ENCODE data around the gene SYK.

Gene SYK

DNA sequence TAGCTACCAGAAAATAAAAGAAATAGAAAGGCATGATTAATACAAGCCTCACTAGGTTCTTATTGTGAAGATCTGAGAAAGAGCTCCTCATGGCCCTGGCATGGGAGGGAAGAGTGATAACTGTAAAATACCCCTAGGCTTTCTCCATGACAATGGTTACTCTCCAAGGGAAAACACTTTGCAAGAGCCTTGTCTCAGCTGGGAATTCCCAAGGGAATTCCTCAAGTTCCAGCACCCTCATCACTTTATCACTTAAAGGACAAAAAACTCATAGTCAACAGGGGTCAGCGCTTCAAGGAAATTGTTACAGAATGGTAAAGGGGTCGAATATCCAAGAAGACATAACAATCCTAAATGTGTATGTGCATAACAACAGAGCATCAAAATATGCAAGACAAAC is 21.2 kb downstream of the SYK start:
- no peak for DNase-seq (ENCODE audit: low read depth in 2 of 2)

DNA sequence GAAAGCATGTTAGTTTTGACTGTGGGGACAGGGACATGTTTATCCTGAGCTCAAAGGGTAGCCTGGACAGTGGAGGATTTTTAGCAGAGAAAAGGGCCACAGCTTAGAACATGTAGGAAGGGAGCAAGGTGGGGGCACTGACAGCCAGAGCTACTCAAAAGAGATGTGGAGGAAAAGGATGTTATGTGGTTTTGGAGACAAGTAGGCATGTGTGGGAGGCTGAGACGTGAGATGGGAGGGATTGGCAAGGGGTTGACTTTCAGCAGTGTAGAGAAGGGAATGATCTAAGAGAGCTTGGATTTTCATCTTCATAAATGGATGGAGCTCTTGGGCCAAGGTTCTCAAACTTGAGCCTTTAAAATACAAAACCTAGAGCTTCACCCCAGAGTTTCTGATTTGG is 24.0 kb downstream of the SYK start:
- DNase-seq (ENCODE audit: low read depth in 2 of 2), result no peak

DNA sequence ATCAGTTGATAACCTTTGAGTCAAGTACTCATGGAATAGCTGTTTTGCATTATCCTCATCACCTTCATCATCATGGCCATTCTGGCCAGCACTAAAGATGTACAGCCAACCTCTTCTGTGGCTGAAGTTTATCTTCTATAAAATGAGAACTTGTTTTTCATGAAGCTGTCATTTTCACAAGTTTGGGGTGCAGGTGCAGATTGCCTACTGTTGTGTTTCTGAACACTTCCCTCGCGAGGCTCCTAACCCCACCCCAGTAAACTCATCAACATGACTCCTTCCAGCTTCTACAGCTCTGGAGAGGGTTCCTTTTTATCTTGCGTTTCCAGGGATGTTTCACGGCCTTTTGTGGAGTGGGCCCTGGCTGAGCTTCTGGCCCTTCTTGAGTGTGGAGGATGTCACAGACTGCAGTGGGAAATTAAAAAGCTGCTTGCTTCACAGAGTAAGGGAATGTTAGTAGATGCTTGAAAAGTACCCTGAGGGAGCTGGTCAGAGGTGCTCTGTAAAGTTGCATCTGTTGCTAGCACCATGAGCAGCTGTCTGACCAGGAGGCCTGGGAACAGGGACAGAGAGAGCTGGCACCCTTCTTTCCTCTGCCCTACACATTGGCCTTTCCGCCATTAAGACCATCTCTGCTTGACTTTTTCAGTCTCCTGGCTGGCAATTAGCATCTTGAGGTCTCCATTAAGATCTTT is 24.9 kb downstream of the SYK start:
- no peak for DNase-seq (ENCODE audit: low read depth in 2 of 2)

DNA sequence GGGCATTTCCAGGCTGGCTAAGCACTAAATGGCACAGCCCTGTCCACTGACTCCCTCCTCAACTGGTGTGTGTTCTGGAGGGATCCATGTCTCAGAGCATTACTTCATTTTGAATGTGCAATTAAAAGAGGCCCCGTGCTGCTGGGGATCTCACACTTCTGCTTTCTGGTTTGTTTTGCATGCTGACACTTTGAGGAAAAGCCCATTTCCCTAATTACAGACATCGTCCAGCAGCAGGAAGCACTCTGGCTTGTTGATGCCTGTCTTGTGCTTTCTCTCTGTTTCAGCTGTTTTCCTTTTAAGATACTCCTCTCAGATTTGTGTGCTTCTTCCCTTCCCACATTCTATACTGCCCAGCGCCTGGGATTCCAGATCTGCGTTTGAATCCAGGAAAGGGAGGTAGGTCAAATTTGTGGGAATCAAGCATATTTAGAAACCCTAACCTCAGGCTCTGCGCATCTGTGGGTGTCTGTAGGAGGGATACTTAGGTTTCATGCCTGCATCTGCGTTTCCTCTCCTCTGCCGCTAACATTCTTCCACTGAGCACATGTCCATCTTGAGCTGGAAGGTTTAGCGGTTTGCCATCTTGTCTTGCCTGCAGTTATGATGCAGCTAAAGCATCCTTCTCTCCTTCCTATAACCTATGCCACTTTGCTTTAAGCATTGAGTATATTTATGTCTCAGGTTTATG is 25.7 kb downstream of the SYK start:
- DNase-seq (ENCODE audit: low read depth in 2 of 2), result no peak

DNA sequence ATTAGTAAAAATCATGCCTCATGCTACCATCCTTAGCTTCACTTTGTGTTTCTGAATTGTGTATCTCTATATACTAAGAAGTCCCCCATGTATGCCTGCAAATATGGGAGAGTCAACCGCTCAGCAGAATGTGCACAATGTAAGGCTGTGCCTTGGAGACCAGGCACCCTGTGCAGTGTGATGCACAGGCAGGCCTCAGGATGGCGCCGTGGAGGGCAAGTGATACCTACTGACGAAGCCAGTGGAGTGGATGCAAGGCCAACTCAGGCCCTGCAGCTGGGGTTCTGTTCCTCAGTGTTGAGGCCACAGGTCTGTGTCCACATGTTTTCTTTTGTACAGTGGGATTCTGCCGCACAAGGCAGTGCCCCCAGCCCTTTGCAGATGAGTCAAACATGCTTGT is 28.4 kb downstream of the SYK start:
- no peak for DNase-seq (ENCODE audit: low read depth in 2 of 2)

DNA sequence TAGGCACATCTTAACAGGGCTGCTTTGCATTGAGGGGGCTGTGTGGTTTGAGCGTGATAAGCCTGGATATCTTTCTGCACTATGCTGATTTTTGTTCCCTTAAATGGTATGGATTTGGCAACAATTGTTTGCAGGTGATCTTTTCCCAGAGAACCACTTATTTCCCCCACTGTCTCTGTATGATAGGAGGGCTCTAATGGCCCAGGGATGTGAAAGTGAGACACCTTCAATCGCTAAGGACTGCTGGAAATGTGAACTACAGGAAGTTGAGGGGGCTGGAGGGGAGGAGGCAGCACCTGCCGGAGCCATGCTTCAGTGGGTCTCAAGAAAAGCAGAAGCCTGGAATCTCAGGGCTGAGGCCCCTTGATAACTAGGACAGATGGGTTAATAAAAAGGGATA is 29.4 kb downstream of the SYK start:
- DNase-seq (ENCODE audit: low read depth in 2 of 2), result no peak

GRCh38 chr9:90832261-90832660 is 30.6 kb downstream of the SYK start:
- no peak for DNase-seq (ENCODE audit: low read depth in 2 of 2)

DNA sequence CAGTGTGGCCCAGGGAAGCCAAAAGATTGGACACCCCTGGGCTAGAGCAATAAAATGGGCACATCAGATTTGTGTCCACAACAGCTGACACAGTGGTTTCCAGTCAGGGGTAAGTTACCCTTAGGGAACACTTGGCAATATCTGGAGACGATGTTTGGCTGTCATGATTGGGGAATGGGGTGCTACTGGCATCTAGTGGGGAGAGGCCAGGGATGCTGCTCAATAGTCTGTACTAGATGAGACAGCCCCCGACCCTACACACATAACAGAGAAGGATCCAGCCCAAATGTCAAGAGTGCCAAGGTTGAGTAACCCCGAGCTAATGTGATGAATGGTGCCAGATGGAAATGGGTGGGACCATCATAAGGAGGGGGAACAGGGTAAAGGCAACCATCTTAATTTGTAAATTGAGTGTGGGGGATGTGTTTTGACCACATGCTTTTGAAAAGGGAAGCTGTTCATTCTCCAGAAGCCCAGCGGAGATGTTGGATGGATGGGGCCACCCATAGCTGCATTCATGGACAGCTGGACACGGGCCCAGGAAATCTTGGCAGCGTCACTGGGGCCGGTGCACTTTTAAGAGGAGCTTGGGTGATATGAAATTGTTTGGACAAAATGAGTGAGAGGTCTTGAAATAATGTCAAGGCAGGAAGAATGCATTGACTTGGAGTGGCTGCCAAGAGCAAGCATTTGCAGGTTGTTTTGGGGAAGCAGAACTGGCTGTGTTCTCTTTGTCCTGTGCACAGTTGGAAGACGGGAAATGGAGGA is 33.4 kb downstream of the SYK start:
- no peak for DNase-seq (ENCODE audit: low read depth in 2 of 2)

GRCh38 chr9:90836411-90837080 is 34.9 kb downstream of the SYK start:
- DNase-seq (ENCODE audit: low read depth in 2 of 2), result no peak

DNA sequence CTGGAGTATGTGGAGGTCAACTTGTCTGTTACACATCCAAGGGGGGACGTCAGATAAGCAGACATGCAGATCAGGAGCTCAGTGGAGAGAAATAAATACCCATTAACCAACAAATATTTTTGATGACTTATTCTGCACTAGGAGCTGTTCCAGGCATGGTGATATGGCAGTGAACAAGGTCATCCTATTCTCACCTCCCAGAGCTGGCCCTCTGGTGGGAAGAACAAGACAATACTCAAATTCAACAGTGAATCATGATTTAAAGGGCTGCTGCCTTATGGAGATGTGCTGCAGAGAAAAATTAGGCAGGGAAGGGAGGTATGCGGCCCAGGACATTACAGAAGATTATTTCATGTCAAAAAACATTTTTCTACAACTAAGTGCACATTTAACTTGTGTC is 36.5 kb downstream of the SYK start:
- no peak for DNase-seq (ENCODE audit: low read depth in 2 of 2)

GRCh38 chr9:90838581-90839154 is 37.0 kb downstream of the SYK start:
- DNase-seq (ENCODE audit: low read depth in 2 of 2), result no peak

GRCh38 chr9:90839183-90839728 is 37.6 kb downstream of the SYK start:
- DNase-seq (ENCODE audit: low read depth in 2 of 2), result no peak

DNA sequence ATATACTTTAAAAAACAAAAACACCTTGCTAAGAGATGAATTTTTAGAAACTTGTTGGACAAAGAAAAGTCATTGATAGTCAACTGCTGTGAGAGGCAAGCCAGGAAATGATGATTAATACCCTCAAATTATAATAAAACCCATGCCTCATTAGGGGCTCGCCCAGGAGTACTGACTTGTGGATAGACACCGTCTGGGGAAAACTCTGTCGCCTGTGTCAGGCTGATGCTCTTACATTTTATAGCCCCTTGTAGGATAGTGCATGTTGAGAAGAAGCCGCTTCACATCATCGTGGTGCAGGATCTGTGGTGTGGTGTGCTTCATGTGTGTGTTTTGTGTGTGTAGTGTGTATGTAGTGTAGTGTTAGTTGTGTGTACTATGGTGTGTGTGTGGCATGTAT is 39.1 kb downstream of the SYK start:
- no peak for DNase-seq (ENCODE audit: low read depth in 2 of 2)

DNA sequence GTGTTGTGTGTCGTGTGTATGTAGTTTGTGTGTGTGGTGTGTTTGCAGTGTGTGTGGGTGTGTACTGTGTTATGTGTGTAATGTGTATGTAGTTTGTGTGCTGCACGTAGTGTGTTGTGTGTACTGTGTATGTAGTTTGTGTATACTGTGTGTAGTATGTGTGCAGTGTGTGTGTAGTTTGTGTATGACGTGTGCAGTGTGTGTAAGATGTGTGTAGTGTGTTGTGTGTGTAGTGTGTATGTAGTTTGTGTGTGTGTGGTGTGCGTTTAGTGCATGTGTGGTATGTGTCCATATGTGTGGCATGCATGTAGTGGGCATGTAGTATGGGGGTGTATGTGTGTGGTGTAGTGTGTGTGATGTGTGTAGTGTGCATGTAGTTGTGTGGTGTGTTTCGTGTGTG is 39.6 kb downstream of the SYK start:
- no peak for DNase-seq (ENCODE audit: low read depth in 2 of 2)

- DNase-seq (ENCODE audit: low read depth in 2 of 2), result no peak
These were observed 40.0 kb downstream of the SYK start for GRCh38 chr9:90841615-90842014.

- no peak for DNase-seq (ENCODE audit: low read depth in 2 of 2)
These were observed 40.7 kb downstream of the SYK start for GRCh38 chr9:90842176-90842777.

DNA sequence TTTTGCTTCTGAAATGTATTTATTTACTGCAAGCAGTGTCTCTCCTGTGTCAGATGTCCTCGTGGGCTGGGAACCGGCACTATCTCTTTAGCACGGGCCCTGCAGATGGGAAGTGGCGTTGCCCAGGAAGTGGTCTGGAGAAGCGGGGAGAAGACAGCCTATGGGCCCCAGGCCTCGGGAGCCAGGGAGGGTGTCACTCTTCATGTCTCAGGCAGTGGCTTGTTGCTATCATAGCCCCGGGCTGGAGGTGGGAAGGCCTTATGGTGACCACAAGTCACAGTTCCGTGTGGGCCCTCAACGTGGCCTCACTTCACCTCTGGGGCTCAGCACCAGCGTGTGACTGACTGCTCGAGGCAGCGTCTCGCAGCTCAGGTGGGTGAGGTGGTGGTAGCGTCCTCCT is 41.4 kb downstream of the SYK start:
- DNase-seq (ENCODE audit: low read depth in 2 of 2), result no peak

GRCh38 chr9:90843525-90843924 is 41.9 kb downstream of the SYK start:
- DNase-seq (ENCODE audit: low read depth in 2 of 2), result no peak

DNA sequence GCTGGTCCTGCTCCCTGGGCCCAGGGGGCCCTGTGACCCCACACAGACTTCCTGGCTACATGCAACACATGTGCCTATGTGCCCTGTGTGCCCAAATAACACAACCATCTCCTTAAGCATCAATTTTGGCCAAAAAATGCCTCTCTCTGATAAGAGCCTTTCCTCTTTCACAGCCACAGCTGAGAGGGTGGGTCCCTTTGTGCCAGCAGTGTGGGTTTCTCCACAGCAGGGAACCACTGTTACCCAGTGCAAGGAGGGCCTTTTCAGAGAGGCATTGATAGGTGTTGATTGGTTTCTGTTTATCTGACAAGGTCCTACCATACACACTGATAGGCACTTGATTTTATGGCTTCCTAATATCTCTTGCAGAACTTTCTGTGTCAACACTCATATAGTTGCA is 42.7 kb downstream of the SYK start:
- no peak for DNase-seq (ENCODE audit: low read depth in 2 of 2)

- DNase-seq (ENCODE audit: low read depth in 2 of 2), result no peak
These were observed 45.3 kb downstream of the SYK start for GRCh38 chr9:90846770-90847419.

- DNase-seq (ENCODE audit: low read depth in 2 of 2), result no peak
These were observed 46.4 kb downstream of the SYK start for GRCh38 chr9:90847971-90848370.
